Measurements from ENCODE around the gene THBD.

- TF ChIP-seq CTCF (conservative IDR thresholded peaks at IDR 0.05; ENCODE audit: low read depth, low read length), result no peak
- TF ChIP-seq EZH2 (IDR thresholded peaks at IDR 0.05; ENCODE audit: low read length, unreplicated experiment), result no peak
These were observed 3.4 kb upstream of the THBD start for GRCh38 chr20:23052904-23053303.
